Testis (tissue), 3 donors: ENCODE measurements around the gene FAM163B. TPM values are rescaled to one million over a fixed set of nuclear protein-coding genes. Genes with fewer than 3 reads are reported as not detected.

ENCODE experiments used
- DNase-seq: peaks from one replicate; pipeline ENCODE4 v3.0.0-alpha.2; 2019
- H3K27ac ChIP-seq, 2 donors: fragments of 200-600 bp; sonication (generic); one replicate each; pipeline ENCODE4 v1.5.1; 2019
- H3K27me3 ChIP-seq: fragments of 200-600 bp; sonication (generic); one replicate; pipeline ENCODE4 v1.5.1; 2019
- H3K36me3 ChIP-seq: fragments of 200-600 bp; sonication (generic); one replicate; pipeline ENCODE4 v1.5.1; 2017; ENCODE audit warnings: low read depth; ENCODE audit errors: missing control alignments
- H3K4me1 ChIP-seq: fragments of 200-600 bp; sonication (generic); one replicate; pipeline ENCODE4 v1.5.1; 2019
- H3K4me3 ChIP-seq, 2 donors: fragments of 200-600 bp; sonication (generic); one replicate each; pipeline ENCODE4 v1.5.1; 2017 to 2019
- H3K9me3 ChIP-seq: fragments of 200-600 bp; sonication (generic); one replicate; pipeline ENCODE4 v1.5.1; 2017
- CTCF ChIP-seq, 3 experiments: fragments of 450-650 bp in 2 of 3; fragments of 200-600 bp in 1 of 3; sonication (generic) in 1 of 3; IDR thresholded peaks; one replicate each; pipeline ENCODE4 v1.5.1; 2016 to 2019; ENCODE audit warnings: antibody characterized with exemption in 3 of 3, mild to moderate bottlenecking in 2 of 3, moderate library complexity in 1 of 3
- POLR2A ChIP-seq: fragments of 450-650 bp; IDR thresholded peaks from one replicate; pipeline ENCODE4 v1.6.1; 2017; ENCODE audit warnings: antibody characterized with exemption, mild to moderate bottlenecking, moderate library complexity
- WGBS, 2 donors: methylation state at CpG; one replicate each; pipeline ENCODE4 v1.1.5; 2018; 5-methylcytosine and 5-hydroxymethylcytosine counted together
- intact Hi-C: fragments of 100-400 bp; cut with DNase I; formaldehyde crosslinking; loops from one replicate; pipeline ENCODE4 v1.15.1; 2023; ENCODE audit warnings: low total_unique reads
- polyA plus RNA-seq: library from polyadenylated mRNA; stranded (reverse); fragments of 350-450 nt; fragmentation: Illumina TruSeq; extraction: RNeasy Lipid Tissue Mini Kit (QIAGEN cat#74804); gene quantifications from one replicate; pipeline ENCODE4 v1.2.3, GENCODE V29; 2014; ENCODE audit warnings: low read depth, low replicate concordance; ENCODE audit not compliant: insufficient read depth
- total RNA-seq, 2 donors: library from RNA; depleted of rRNA; stranded (reverse); fragments of >200 nt; gene quantifications; one replicate each; pipeline ENCODE4 v1.2.3, GENCODE V29; 2016

The FAM163B gene
- total and polyA plus RNA-seq, 3 donors from 2014 or later: 2.2 to 3.8 (median 2.8) TPM

GRCh38 chr9:133534346-133535291, 74.6 kb downstream of the FAM163B start, which contains the start of gene ADAMTSL2:
Gene ADAMTSL2 (plus strand): TSS chr9:133534704. CDS start chr9:133536713, 2,009 bp downstream.
- Histone ChIP-seq H3K9me3 (no peaks in the 10 kb centered on the region), H3K4me1 (peaks cover 32% of the 10 kb centered on the region), H3K27ac (peak within 1 kb of the TSS; percentile 26 to 53), H3K36me3 (no peaks in the 10 kb centered on the region), H3K27me3 (no peaks in the 10 kb centered on the region), H3K4me3 (peak within 1 kb of the TSS; percentile 31 to 55)
- TF ChIP-seq POLR2A (no peak), CTCF (IDR thresholded peaks at IDR 0.05) (no peak)
- DNase-seq: peak; percentile 69
- WGBS, 2 donors: 1 to 2% methylated on average over 24 to 48 of the region's 70 CpGs
- intact Hi-C loops: loop anchor here (10.0 kb wide), 1 partner anchor 200 kb away; the partner anchor contains the start of gene SARDH

- no peaks in the 10 kb centered on the region for H3K9me3 ChIP-seq
- H3K36me3 ChIP-seq: no peaks in the 10 kb centered on the region
- 8 to 9% methylated on average over 8 to 9 of the region's 9 CpGs for WGBS, 2 donors
- DNase-seq: no peak
- TF ChIP-seq POLR2A: no peak
- no peak for TF ChIP-seq CTCF (IDR thresholded peaks at IDR 0.05)
- H3K27ac ChIP-seq: peak overlapping the region; percentile 26 to 53
- H3K4me3 ChIP-seq: peak overlapping the region; percentile 31 to 55
- H3K27me3 ChIP-seq: no peaks in the 10 kb centered on the region
- peaks cover 38% of the 10 kb centered on the region for H3K4me1 ChIP-seq
- intact Hi-C loops: loop anchor here (10.0 kb wide), 1 partner anchor 201 kb away; the partner anchor contains the start of gene SARDH
Measured at GRCh38 chr9:133533857-133534256, 75.3 kb downstream of the FAM163B start.

GRCh38 chr9:133532937-133533668, 76.1 kb downstream of the FAM163B start:
- peak; percentile 67 for DNase-seq
- Histone ChIP-seq H3K9me3 (no peaks in the 10 kb centered on the region), H3K4me3 (no peak overlapping the region), H3K27ac (no peak overlapping the region), H3K4me1 (peaks cover 42% of the 10 kb centered on the region), H3K36me3 (no peaks in the 10 kb centered on the region), H3K27me3 (no peaks in the 10 kb centered on the region)
- intact Hi-C loops: loop anchor here (10.0 kb wide), 1 partner anchor 202 kb away; the partner anchor contains the start of gene SARDH
- TF ChIP-seq POLR2A (no peak), CTCF (IDR thresholded peaks at IDR 0.05) (peak; percentile 9 to 58 (median 21))
- WGBS, 2 donors: 78 to 85% methylated on average over 11 to 20 of the region's 20 CpGs

GRCh38 chr9:133531293-133531692, 77.9 kb downstream of the FAM163B start:
- no peaks in the 10 kb centered on the region for H3K36me3 ChIP-seq
- no peaks in the 10 kb centered on the region for H3K27me3 ChIP-seq
- H3K9me3 ChIP-seq: no peaks in the 10 kb centered on the region
- intact Hi-C loops: loop anchor here (10.0 kb wide), 1 partner anchor 204 kb away; the partner anchor contains the start of gene SARDH
- H3K4me1 ChIP-seq: peaks cover 55% of the 10 kb centered on the region
- H3K27ac ChIP-seq: no peak overlapping the region
- WGBS, 2 donors: 69% methylated on average over 9 of the region's 9 CpGs; no CpG with 5 or more reads in 1 of the 2 donors
- H3K4me3 ChIP-seq: no peak overlapping the region
- DNase-seq: no peak
- TF ChIP-seq POLR2A (no peak), CTCF (IDR thresholded peaks at IDR 0.05) (no peak)
